Fibroblast of mammary gland (primary cell): ENCODE results near the gene QPCT.

Experiments used
- DNase-seq: peaks from one replicate; pipeline ENCODE4 v3.0.0-alpha.2; 2010; ENCODE audit warnings: low read depth
- H3K4me3 ChIP-seq: 2 replicates; pipeline ENCODE4 v1.5.1; 2011; ENCODE audit warnings: low read depth, mild to moderate bottlenecking, low read length, moderate library complexity; ENCODE audit not compliant: control insufficient read depth
- TF ChIP-seq, protein P1 (sequence below): conservative IDR thresholded peaks from 2 replicates; pipeline ENCODE4 v1.5.1; 2011; ENCODE audit warnings: low read depth, low read length, inconsistent platforms; ENCODE audit not compliant: control insufficient read depth, insufficient read depth

Gene QPCT

DNA sequence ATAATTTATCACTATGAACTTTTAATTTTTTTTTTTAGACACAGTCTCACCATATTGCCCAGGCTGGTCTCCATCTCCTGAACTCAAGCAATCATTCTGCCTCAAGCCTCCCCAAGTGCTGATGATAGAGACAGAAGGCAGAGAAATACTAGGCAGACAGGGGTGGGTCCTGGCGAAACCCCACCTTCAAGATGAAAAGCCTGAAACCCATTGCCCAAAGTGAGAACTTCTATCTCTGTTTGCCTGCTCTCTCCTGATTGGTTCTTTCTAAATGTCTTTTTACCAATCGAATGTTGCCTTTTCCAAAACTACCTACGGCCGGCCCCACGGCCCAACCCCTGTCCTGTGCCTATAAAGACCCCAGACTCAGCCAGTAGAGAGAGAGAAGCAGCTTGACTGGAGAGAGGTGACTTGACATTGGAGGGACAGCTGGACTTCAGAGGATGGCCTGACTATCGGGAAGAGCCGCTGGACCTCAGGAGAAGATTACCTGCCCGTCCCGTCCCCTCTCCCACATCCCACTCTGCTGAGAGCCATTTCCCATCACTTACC, 41.7 kb upstream of the QPCT start:
- TF ChIP-seq, protein P1, sequence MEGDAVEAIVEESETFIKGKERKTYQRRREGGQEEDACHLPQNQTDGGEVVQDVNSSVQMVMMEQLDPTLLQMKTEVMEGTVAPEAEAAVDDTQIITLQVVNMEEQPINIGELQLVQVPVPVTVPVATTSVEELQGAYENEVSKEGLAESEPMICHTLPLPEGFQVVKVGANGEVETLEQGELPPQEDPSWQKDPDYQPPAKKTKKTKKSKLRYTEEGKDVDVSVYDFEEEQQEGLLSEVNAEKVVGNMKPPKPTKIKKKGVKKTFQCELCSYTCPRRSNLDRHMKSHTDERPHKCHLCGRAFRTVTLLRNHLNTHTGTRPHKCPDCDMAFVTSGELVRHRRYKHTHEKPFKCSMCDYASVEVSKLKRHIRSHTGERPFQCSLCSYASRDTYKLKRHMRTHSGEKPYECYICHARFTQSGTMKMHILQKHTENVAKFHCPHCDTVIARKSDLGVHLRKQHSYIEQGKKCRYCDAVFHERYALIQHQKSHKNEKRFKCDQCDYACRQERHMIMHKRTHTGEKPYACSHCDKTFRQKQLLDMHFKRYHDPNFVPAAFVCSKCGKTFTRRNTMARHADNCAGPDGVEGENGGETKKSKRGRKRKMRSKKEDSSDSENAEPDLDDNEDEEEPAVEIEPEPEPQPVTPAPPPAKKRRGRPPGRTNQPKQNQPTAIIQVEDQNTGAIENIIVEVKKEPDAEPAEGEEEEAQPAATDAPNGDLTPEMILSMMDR: no peak

DNA sequence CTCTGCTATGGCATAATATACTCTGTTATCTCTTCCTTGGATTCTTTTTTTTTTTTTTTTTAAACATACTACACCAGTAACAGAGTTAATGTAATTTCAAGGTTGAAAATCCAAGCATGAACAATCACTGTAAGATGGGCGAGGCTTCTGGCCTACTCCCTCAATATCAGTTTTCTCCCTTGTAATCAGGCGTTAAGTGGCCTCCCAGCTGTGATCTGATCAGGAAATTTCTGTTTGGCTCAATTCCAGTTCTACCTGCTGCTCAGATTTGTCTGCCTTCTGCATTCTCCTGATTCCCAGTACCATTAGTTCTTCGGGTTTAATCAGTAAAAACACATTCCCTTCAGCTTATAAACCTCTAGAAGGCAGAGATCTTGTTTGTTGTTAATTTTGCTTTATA, 38.4 kb upstream of the QPCT start:
- TF ChIP-seq, protein P1: no peak
- no peak for DNase-seq

More for the DNA sequence above, 41.7 kb upstream of the QPCT start:
- DNase-seq: no peak
- no peak overlapping the region for H3K4me3 ChIP-seq

DNA sequence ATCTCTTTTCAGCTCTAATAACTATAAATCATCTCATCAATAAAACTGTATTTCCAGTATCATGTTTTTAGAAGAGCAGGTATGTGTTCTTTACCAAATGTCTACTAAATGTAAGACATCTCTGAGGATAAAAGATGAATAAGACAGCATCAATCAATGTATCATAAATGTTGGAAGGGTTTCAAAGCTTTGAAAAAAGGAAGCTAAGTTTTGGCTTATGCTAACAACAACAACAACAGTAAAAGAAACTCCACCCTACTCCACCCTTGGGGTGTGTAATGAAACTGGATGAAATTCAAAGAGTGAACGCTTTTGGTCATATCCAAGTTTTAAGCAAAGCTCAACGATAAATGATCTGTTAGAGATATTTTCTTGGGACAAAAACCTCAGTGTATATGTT, 36.9 kb upstream of the QPCT start:
- H3K4me3 ChIP-seq: no peak overlapping the region
- DNase-seq: no peak
- TF ChIP-seq, protein P1: no peak

More for the DNA sequence above, 38.4 kb upstream of the QPCT start:
- H3K4me3 ChIP-seq: no peak overlapping the region

DNA sequence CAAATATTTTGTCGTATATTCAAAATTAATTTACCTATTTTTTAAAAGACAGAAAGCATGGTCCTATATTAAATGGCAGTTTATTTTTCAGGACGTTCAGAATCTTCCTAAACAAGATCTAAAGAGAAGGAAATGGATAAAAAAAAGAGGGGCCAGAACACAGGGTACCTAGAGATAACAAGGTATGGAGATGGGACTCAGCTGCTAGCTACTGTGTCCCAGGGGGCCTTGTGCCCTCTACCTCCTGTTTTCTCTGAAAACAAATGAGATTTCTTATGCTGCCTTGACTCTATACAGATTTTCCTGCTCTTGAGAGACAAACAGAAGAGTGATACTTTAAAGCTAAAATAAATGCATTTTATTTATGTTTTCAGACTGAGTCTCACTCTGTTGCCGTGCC, 29.1 kb upstream of the QPCT start:
- TF ChIP-seq, protein P1: no peak

DNA sequence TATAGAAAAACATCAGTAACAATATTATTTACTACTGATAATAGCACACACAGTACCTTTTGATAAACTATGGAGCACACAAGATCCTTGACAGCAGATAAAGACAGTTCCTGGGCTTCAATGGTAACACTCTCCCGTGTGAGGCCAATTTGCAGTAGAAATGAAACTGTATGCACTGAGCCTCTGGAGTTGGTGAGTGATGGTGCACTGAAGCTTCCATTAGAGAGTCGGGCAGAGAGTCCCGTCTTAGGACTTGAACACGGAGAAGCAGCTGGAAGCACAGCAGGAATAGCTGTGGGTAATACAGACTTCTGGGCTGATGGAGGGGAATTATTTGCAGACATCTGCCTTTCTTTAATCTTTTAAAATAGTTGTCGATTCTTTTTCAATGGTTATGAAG, 28.2 kb upstream of the QPCT start:
- DNase-seq: no peak
- TF ChIP-seq, protein P1: no peak
- no peak overlapping the region for H3K4me3 ChIP-seq

More for the DNA sequence above, 29.1 kb upstream of the QPCT start:
- H3K4me3 ChIP-seq: no peak overlapping the region
- no peak for DNase-seq

DNA sequence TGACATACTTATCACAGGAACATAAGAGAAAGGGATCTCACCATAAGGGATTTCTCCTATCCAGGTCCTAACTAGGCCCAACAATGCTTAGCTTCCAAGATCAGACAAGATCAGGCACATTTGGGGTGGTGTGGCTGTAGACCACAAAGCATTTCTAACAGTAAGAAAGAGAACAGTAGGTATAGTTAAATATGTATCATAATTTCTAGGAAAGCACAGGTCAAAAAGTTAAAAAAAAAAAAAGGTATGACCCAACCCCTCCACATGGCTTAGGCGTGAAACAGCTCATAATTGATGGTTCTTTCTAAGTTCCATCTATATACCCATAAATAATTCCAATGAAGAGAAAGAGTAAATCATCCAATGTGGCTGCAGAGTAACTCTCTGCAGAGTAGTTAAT, 26.7 kb upstream of the QPCT start:
- TF ChIP-seq, protein P1: no peak
- H3K4me3 ChIP-seq: no peak overlapping the region
- no peak for DNase-seq

DNA sequence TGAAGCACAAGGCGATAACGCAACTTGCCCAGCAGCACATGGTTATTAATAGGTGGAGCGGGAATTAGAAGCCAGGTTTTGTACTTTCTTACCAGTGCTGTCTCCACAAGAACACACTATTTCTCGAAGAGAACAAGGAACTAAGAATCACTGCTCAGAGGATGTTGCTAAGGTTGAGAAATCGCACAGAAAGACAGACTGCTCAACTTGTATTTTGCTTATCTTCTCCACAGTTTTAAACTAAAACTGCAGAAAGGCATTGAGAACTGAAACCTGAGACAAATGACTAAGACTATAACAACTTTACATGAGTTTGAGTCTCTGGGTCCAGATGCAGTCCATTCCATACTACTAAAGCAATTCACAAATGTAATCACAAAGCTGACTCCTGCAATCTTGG, 26.0 kb upstream of the QPCT start:
- no peak overlapping the region for H3K4me3 ChIP-seq
- TF ChIP-seq, protein P1: no peak
- DNase-seq: peak; percentile 55
